ENCODE results near the gene RNFT1.
A peak's percentile ranks its signal among the peaks of the same experiment; 100 is the strongest.
"Not testable (repeated sequence)": the region's sequence is repeated elsewhere in the genome, so short reads cannot be mapped to it uniquely, and the experiment has no call there.

Gene RNFT1, protein sequence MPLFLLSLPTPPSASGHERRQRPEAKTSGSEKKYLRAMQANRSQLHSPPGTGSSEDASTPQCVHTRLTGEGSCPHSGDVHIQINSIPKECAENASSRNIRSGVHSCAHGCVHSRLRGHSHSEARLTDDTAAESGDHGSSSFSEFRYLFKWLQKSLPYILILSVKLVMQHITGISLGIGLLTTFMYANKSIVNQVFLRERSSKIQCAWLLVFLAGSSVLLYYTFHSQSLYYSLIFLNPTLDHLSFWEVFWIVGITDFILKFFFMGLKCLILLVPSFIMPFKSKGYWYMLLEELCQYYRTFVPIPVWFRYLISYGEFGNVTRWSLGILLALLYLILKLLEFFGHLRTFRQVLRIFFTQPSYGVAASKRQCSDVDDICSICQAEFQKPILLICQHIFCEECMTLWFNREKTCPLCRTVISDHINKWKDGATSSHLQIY

DNA sequence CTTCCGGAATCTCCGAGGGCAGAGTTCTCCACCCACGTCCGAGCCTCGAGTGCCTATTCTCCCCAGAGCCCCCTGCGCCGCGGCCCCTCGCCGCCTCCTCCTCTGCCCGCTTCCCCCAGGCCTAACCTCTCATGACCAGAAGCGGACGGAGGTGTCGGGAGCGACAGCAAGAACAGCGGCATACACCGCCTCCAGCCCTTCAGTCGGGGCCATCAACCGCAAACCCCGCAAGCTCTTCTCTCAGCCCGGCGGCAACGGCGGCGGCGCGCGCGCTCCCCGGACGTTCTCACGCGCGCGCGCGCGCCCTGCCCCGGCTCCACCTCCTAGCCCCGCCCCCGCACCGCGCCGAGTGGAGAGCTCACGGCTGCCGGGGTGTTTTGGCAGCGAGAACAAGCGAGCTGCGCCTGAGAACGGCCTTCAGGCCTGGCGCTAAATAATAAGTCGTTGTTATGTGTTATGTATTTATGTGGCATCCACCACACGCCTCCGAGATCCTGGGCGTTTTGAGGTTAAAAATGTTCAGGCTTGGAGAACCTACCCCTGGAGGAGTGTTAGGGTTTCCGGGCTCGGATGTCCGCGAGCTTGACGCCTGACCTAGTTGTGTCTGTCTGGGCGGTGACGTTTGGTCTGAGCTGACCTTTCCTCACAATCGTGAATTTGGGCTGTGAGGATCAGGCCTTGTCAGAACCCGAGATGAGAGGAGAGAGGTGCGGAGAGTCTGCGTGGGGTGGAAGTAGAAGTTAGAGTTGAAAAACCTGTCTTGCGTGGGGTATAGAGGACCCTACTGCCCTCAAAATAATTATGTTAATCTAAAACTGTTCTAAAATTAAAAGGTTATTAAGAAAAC is at the start of gene RNFT1:
RNFT1 (minus strand) TSS at position 259 of the 847 bp plus-strand sequence; CDS start at position 182, 77 bp downstream.
- peak; percentile 86 for DNase-seq (ENCODE audit: low spot score)

DNA sequence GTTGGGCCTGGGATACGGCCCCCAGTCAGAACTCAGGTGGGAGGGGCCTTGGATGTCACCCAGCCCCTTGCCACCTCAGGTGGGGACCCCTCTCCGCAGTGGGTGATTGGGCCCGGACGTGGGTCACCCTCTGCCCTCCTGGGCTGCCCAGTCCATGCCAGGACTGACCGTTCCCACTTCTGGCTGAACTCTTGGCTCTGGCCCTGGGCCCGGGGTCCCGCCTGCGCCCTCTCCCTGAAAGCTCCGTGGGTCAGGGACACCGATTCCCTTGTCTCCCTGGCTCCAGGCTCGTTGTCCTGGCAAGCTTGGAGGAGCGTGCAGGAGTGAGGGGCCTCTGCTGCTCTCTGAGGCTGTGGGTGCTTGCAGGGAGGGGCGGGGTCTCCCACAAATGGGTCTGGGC is 44.8 kb upstream of the RNFT1 start:
- DNase-seq (ENCODE audit: low spot score) = not testable (repeated sequence)

DNA sequence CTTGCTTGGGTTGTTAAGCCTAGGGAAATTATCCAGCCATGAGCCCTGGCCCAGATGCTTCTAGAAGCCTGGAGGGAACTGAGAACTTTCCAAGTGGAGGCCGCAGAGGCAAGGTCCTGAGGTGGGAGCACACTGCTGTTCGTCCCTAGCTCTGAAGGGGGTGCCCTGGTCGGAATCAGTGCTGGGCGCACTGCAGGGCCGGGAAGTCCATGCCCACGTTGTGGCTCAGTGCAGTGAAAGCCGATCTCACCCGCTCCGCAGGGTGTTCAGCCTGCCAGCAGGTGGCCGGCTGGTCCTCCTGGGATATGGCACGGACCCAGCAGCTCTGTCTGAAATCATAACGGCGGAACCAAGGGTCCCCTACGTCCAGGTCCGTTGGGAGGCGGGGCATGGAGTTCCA is 43.8 kb upstream of the RNFT1 start:
- DNase-seq (ENCODE audit: low spot score) = not testable (repeated sequence)

DNA sequence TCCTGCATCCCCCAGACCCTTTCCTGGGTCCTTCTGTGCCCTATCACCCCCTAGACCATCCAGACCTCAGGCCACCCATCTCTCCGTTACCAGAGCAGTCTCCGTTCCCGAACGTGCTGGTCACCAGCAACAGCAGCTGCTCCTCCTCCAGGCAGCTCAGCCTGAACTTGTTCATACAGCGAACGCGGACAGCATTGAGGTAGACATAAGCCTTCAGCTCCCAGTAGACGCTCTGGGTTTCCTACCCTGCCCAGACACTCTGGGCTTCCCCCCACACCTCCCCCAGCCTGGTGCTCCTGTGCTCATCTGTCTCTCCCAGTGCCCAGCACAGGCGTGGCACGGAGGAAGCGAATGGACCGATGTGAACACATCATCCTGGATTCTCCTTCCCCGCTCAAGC is 41.6 kb upstream of the RNFT1 start:
- no peak for DNase-seq (ENCODE audit: low spot score)

DNA sequence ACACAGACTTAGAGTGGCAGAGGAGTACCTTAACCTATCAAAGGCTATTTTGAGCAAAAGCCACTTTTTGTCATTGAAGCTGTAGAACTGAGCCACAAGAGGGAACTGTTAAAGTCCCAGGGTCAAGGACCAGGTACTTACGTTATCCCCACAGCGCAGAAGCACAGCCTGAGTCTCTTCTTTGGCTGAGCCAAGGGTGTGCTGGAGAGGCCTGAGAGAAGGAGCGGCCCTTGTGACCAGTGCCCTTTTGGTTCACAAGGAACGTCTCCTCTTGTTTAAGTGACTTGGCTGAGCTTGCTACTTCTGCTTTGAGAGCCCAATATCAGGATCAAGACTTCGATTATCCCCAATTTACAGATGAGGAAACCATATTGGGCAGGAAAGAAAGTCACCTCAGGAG is 40.0 kb upstream of the RNFT1 start:
- not testable (repeated sequence) for DNase-seq (ENCODE audit: low spot score)

DNA sequence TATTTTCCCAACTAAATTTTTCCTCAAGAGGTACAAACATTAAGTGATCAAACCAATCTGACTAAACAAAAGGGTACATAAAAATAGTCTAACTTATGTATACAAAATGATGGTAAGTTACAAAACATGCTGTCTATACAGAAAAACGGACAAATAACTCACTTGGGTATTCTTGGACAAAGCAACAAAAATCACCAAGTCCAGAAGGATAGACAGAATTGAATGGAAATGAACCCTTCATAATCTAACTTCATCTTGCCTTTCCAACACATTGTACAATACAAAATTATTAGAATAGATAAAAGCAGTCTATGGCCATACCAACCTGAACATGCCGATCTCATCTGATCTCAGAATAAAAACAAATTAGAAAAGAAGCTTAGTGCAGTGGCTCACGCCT is 37.9 kb upstream of the RNFT1 start:
- DNase-seq (ENCODE audit: low spot score) = not testable (repeated sequence)

DNA sequence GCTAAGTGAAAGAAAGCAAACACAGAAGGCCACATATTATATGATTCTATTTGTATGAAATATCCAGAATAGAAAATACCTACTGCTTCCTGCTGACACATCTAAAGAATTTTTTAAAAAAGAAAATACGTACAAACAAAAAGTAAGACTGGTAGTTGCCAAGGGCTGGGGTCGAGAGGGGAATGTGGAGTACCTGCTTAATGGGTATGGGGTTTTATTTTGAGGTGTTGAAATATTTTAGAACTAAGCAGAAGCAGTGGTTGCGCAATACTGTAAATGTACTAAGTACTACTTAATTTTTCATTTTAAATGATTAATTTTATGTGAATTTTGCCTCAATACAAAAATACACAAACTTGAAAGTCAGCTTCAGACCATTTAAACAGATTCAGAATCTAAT is 32.1 kb upstream of the RNFT1 start:
- DNase-seq (ENCODE audit: low spot score) = not testable (repeated sequence)

DNA sequence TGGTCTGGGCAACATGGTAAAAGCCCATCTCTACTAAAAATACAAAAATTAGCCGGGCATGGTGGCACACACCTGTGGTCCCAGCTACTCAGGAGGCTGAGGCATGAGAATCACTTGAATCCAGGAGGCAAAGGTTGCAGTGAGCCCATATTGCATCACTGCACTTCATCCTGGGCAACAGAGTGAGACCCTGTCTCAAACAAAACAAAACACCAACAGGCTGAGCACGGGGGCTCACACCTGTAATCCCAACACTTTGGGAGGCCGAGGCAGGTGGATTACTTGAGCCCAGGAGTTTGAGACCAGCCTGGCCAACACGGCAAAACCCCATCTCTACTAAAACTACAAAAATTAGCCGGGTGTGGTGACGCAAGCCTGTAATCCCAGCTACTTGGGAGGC is 10.6 kb upstream of the RNFT1 start:
- DNase-seq (ENCODE audit: low spot score) = not testable (repeated sequence)

DNA sequence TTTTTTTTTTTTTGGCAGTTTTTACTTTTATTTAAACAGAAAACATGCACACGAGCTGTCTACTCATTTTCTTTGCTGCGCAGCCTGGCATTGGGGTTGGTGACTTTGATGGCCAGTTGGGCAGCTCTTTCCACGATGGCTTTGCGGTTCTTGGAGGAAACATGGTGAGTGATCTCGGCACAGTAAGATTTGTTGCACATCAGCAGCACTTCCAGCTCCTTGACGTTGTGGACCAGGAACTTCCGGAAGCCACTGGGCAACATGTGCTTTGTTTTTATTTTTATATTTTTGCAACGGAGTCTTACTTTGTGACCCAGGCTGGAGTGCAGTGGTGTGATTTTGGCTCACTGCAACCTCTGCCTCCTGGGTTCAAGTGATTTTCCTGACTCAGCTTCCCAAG is 8.9 kb upstream of the RNFT1 start:
- DNase-seq (ENCODE audit: low spot score) = not testable (repeated sequence)

DNA sequence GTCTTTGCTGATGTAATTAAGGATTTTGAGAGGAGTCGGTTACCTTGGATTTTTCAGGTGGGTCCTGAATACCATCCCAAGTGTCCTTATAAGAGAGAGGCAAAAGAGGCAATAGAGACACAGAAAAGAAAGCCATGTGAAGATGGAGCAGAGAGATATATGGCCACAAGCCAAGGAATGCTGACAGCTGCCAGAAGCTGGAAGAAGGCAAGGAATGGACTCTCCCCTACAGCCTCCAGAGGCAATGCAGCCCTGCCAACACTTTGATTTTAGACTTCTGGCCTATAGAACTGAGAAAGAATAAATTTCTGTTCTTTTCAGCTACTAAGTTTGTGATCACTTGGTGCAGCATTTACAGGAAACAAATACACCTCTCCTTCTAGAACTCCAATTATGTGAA is 8.2 kb upstream of the RNFT1 start:
- DNase-seq (ENCODE audit: low spot score) = no peak

DNA sequence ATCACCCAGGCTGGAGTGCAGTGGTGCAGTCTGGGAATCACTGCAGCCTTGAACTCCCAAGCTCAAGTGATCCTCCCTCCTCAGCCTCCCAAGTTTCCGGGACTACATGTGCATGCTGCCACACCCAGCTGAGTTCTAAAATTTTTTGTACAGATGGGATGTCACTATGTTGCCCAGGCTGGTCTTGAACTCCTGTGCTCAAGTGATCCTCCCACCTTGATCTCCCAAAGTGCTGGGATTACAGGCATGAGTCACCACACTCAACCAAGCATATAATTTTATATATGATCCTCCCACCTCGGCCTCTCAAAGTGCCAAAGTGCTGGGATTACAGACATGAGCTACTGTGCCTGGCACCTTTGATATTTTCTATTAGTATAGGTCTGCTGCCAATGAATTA is 7.2 kb upstream of the RNFT1 start:
- DNase-seq (ENCODE audit: low spot score) = not testable (repeated sequence)

DNA sequence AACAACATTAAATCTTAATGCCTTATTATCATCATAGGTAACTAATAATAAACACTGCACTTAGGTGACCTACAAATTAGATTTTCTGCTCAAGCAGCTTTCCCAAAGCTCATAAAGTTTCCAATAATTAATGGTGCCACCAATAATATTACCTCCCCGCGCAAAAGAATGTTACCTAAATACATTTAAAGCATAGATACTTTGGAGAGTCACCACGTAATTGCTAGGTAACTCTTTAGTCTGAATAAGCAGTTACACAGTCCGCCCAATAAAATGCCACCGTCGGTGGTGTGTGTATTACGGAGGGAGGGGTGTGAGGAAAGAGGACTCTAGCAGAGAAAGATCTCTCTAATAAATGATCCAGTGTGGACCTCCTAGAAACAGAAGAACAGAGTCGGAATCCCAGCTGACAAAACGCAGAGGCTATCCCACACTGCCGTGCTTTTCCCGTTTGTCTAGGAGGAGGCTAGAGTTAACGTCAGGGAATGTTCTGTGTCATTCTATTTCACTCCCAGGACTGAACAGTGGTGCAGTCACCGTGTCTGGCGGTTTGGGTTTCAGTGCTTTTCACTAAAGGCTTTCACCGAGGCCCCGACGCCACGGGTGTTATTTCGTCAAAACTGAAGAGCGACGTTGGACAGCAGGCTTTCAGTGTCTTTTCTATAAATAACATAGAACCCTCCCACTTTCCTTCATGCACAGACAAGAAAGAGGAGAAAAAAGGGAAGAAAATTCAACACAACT is 630 bp downstream of the RNFT1 start:
- peak; percentile 71 for DNase-seq (ENCODE audit: low spot score)

DNA sequence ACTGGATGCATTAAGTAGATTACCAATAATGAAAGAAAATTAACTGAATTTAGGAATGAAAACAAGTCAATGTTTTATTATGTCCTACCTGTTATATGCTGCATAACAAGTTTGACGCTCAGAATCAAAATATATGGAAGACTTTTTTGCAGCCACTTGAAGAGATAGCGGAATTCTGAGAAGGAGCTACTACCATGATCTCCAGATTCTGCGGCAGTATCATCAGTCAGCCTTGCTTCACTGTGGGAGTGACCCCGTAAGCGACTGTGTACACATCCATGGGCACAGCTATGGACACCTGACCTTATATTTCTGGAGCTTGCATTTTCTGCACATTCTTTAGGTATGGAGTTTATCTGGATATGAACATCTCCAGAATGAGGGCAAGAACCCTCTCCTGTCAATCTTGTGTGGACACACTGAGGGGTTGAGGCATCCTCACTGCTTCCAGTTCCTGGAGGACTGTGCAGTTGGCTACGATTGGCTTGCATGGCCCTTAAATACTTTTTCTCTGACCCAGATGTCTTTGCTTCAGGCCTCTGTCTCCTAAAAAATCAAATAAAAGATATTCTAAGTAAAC is 1.7 kb downstream of the RNFT1 start:
- DNase-seq (ENCODE audit: low spot score) = no peak

DNA sequence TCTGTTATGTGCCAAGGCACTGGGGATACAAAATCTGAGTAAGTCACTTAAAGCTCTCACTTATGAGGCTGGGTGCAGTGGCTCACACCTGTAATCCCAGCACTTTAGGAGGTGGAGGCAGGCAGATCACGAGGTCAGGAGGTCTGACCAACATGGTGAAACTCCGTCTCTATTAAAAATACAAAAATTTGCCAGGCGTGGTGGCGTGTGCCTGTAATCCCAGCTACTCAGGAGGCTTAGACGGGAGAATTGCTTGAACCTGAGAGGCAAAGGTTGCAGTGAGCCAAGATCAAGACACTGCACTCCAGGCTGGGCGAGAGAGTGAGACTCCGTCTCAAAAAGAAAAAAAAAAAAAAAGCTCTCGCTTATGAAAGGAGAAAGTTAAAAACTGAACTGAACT is 5.0 kb downstream of the RNFT1 start:
- DNase-seq (ENCODE audit: low spot score) = not testable (repeated sequence)

DNA sequence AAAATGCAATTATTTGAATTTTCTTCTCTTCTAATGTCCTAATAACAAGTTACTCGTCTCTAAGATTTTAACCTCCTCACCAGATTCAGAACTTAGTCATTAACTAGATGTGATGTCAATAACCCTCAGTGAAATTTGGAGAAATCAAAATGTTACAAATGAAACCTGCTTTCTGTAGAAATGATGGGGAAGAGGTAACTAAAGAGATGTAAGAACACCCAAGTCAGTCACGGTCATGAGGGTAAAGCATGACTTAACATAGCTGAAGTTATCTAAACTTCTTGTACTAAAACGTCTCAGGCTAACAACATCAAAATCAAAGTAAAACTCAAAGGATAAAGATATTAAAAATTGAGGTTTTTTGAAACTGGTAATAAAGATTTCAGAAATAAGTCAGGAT is 9.7 kb downstream of the RNFT1 start:
- DNase-seq (ENCODE audit: low spot score) = no peak

DNA sequence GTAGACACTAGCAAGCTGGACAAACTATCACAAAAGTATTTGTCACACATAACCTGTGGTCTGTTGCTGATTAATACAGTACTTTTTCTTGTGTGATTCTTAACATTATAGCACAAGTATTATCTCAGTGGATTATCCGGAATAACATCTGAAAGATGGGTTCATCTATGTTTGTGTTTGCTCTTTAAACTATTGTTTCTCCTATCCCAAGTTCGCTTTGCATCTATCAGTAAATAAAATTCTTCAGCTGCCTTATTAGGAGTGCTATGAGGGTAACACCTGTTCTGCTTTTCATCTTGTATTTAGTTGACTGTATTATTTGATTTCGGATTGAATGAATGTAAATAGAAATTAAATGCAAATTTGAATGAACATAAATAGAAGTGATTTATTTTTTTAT is 14.5 kb downstream of the RNFT1 start:
- no peak for DNase-seq (ENCODE audit: low spot score)

DNA sequence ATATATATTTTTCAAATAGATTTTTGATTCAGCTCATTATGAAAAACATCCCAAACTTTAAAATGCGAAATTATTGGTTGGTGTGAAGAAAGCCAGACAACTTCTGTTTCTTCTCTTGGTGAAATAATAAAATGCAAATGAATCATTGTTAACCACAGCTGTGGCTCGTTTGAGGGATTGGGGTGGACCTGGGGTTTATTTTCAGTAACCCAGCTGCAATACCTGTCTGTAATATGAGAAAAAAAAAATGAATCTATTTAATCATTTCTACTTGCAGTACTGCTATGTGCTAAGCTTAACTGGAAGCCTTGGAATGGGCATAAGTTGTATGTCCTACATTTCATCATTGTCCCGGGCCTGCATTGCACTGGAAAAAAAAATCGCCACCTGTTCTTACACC is 17.2 kb downstream of the RNFT1 start:
- DNase-seq (ENCODE audit: low spot score) = not testable (repeated sequence)

DNA sequence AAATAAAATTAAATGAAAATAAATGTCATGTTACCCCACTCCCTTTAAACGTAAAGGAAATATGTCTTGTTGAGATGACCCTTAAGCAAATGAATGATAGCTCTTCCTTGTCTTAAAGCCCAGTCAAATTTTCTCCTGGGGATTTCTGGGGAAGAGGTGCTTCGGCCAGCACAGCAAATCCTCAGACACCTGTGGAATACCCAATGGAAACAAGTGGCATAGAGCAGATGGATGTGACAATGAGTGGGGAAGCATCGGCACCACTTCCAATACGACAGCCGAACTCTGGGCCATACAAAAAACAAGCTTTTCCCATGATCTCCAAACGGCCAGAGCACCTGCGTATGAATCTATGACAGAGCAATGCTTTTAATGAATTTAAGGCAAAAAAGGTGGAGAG is 18.1 kb downstream of the RNFT1 start:
- DNase-seq (ENCODE audit: low spot score) = not testable (repeated sequence)

DNA sequence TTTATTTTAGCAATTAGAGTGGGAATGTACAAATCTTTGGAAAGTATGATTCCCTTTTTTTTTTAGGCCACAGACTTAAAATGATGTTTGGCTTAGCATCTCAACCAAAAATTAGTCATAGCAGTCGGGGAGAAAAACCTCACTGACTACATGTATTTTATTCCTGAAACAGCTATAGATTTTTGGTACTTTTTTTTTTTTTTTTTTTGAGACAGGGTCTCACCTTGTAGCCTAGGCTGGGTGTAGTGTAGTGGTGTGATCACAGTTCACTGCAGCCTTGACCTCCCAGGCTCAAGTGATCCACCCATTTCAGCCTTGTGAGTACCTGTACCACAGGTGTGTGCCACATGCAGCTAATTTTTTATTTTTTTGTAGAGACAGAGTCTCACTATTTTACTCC is 23.4 kb downstream of the RNFT1 start:
- no peak for DNase-seq (ENCODE audit: low spot score)

DNA sequence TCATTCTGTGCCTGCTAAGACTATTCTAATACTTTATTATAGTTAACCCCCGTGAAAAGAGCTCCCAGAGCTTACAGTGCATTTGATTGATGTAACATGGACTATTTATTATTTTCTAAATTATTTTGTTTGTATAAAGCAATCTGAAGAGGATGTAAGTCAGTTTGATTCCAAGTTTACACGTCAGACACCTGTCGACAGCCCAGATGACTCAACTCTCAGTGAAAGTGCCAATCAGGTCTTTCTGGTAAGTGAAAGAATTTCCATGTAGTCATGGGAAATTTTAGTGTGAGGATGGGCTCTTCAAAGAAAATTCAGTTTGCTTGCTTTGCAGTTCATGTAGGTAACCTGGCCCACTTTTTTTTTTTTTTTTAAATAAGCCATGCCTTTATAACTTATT is 23.8 kb downstream of the RNFT1 start:
- not testable (repeated sequence) for DNase-seq (ENCODE audit: low spot score)

DNA sequence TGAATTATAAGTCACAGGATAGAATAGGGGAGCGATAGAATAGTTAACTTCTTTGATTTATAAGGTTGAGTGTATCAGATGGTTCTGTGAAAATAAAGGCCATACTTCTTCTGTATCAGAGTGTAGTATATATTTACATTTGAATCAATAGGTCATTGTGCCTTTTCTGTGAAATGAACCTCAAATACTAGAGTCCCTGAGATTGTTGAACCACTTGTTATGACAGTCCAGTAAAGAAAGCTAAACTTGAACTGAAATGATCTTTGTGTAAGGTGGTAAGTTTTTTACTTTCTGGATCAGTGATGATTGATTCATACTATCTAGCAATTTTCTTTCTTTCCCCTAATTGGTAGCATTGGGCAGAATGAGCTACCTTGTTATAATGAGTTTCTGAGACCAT is 31.2 kb downstream of the RNFT1 start:
- DNase-seq (ENCODE audit: low spot score) = not testable (repeated sequence)

DNA sequence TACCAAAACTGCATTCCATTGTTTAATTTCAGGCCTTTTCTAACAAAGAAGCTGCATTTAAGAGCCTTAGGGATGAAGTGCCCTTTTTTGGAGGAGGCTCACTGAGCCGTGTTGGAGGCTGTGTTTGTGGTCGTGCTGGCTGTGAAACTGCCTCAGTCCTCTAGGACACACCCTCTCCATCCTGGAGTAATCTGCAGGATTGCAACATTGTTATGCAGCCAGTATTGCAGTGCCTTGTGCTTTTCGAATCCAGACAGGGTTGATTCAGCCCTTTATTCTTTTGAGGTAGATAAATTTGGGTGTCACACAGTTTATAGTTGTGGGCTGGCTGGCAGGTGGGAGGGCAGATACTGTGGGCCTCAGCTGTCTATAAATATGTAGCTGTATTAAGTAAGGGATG is 33.8 kb downstream of the RNFT1 start:
- not testable (repeated sequence) for DNase-seq (ENCODE audit: low spot score)
